Measurements from ENCODE around the gene TNFAIP8. TPM values are rescaled to one million over a fixed set of nuclear protein-coding genes. Genes with fewer than 3 reads are reported as not detected.

TNFAIP8 gene
- total and polyA plus RNA-seq, 9 of the 15 experiments (the other 6 are each of a cell fraction or from before 2014, with no cell fraction given) = 29.9 to 52.2 (median 44.8) TPM

- TF ChIP-seq ZBTB12 (CRISPR knock-in tag; IDR thresholded peaks at IDR 0.05) = no peak
- TF ChIP-seq ZNF77 (CRISPR knock-in tag; IDR thresholded peaks at IDR 0.05) = no peak
- no peak for TF ChIP-seq ZNF717 (CRISPR knock-in tag; IDR thresholded peaks at IDR 0.05)
- 0 out of 2 replicates have a peak, but pooled peaks have one; percentile 10 for TF ChIP-seq DEAF1 (CRISPR knock-in tag; IDR thresholded peaks at IDR 0.05)
- no peak for TF ChIP-seq PHTF2 (CRISPR knock-in tag; IDR thresholded peaks at IDR 0.05)
- TF ChIP-seq BHLHE40 (IDR thresholded peaks at IDR 0.05; ENCODE audit: low read length) = peak; percentile 67
- no peak for TF ChIP-seq SAP30 (IDR thresholded peaks at IDR 0.05; ENCODE audit: borderline replicate concordance, insufficient read depth, low read depth, low read length, poor library complexity, severe bottlenecking)
- TF ChIP-seq ZHX1 (conservative IDR thresholded peaks at IDR 0.05; ENCODE audit: low read length) = no peak
- TF ChIP-seq ZNF354B (CRISPR knock-in tag; IDR thresholded peaks at IDR 0.05) = no peak
- no peak for TF ChIP-seq ZNF274 (IDR thresholded peaks at IDR 0.05; ENCODE audit: borderline replicate concordance, low read depth, low read length)
- TF ChIP-seq CTBP1 (IDR thresholded peaks at IDR 0.05; ENCODE audit: borderline replicate concordance) = no peak
- TF ChIP-seq ATF7 (IDR thresholded peaks at IDR 0.05) = no peak
- no peak for TF ChIP-seq ZNF449 (CRISPR knock-in tag; IDR thresholded peaks at IDR 0.05)
- TF ChIP-seq ZNF212 (CRISPR knock-in tag; IDR thresholded peaks at IDR 0.05) = no peak
- peak in 1 of 2 experiments; percentile 44; a peak in 2 of 4 replicates for TF ChIP-seq RAD21 (CRISPR knock-in tag; conservative IDR thresholded peaks at IDR 0.05 in 1 of 2, IDR thresholded peaks at IDR 0.05 in 1 of 2)
- no peak for TF ChIP-seq MLLT1 (IDR thresholded peaks at IDR 0.05)
- no peak for TF ChIP-seq ZNF311 (CRISPR knock-in tag; IDR thresholded peaks at IDR 0.05)
- no peak for TF ChIP-seq ZNF232 (CRISPR knock-in tag; IDR thresholded peaks at IDR 0.05)
- peak; percentile 38; the same call in 1 of the 2 replicates for TF ChIP-seq ADNP (tag; IDR thresholded peaks at IDR 0.05)
Observed at GRCh38 chr5:119312403-119312802, 43.4 kb upstream of the TNFAIP8 start (continued).
